Fibroblast of lung (primary cell): ENCODE results near the gene TUBB4B. TPM values are rescaled to one million over a fixed set of nuclear protein-coding genes. Genes with fewer than 3 reads are reported as not detected.

Experiments
- DNase-seq, 2 donors: peaks; one replicate each; pipeline versions ENCODE4 v3.0.0 to v3.0.0-alpha.2; 2010; ENCODE audit warnings: low read depth in 2 of 2
- H2AFZ ChIP-seq: 2 replicates; pipeline ENCODE4 v1.5.1; 2012; ENCODE audit warnings: low read length, control low read depth, inconsistent platforms
- H3K27ac ChIP-seq: 2 replicates; pipeline ENCODE4 v1.5.1; 2011; ENCODE audit warnings: low read length, control low read depth; ENCODE audit not compliant: insufficient read depth
- H3K27me3 ChIP-seq: 2 replicates; pipeline ENCODE4 v1.5.1; 2011; ENCODE audit warnings: mild to moderate bottlenecking, low read length; ENCODE audit not compliant: control insufficient read depth, insufficient read depth
- H3K36me3 ChIP-seq: 2 replicates; pipeline ENCODE4 v1.5.1; 2011; ENCODE audit warnings: low read length; ENCODE audit not compliant: control insufficient read depth, insufficient read depth
- H3K4me1 ChIP-seq: 2 replicates; pipeline ENCODE4 v1.5.1; 2011; ENCODE audit warnings: low read length; ENCODE audit not compliant: control insufficient read depth, insufficient read depth; ENCODE audit errors: extremely low read depth
- H3K4me2 ChIP-seq: 2 replicates; pipeline ENCODE4 v1.5.1; 2011; ENCODE audit warnings: low read length, control low read depth; ENCODE audit not compliant: insufficient read depth; ENCODE audit errors: extremely low read depth
- H3K4me3 ChIP-seq, 4 experiments: fragments of 200-600 bp in 1 of 4; sonication (generic) in 1 of 4; replicated peaks in 1 of 4; 2 replicates each; pipeline ENCODE4 v1.5.1; 2011 to 2016; ENCODE audit warnings: low read length in 4 of 4, low read depth in 3 of 4, mild to moderate bottlenecking in 3 of 4, control low read depth in 2 of 4, inconsistent platforms in 1 of 4, mixed read lengths in 1 of 4; ENCODE audit not compliant: insufficient read depth in 1 of 4; ENCODE audit errors: control extremely low read depth in 1 of 4
- H3K79me2 ChIP-seq: 2 replicates; pipeline ENCODE4 v1.5.1; 2012; ENCODE audit warnings: mild to moderate bottlenecking, low read length, inconsistent platforms; ENCODE audit not compliant: control insufficient read depth, insufficient read depth
- H3K9ac ChIP-seq: 2 replicates; pipeline ENCODE4 v1.5.1; 2011; ENCODE audit warnings: mild to moderate bottlenecking, low read length, control low read depth; ENCODE audit not compliant: insufficient read depth
- H3K9me3 ChIP-seq: 2 replicates; pipeline ENCODE4 v1.5.1; 2012; ENCODE audit warnings: low read depth, low read length; ENCODE audit not compliant: control insufficient read depth, insufficient read depth
- H4K20me1 ChIP-seq: 2 replicates; pipeline ENCODE4 v1.5.1; 2011; ENCODE audit warnings: low read length; ENCODE audit not compliant: control insufficient read depth, insufficient read depth; ENCODE audit errors: extremely low read depth
- EZH2 ChIP-seq: IDR thresholded peaks from 2 replicates; pipeline ENCODE4 v1.5.1; 2012; ENCODE audit warnings: low read length, control low read depth, mild to moderate bottlenecking; ENCODE audit errors: missing control alignments
- polyA minus RNA-seq: library from RNA; depleted of rRNA, polyadenylated mRNA; stranded (reverse); fragments of >200 nt; gene quantifications from 2 replicates; pipeline ENCODE4 v1.2.3, GENCODE V29; 2011; ENCODE audit warnings: low replicate concordance
- polyA plus RNA-seq, 2 donors: library from polyadenylated mRNA; depleted of rRNA in 1 of 2; stranded (reverse) in 1 of 2; unstranded in 1 of 2; fragments of >200 nt; gene quantifications; 2 replicates each; pipeline ENCODE4 v1.2.1, GENCODE V29; 2011 to 2012; ENCODE audit warnings: missing spikeins in 1 of 2
- total RNA-seq: library from RNA; depleted of rRNA; stranded (reverse); fragments of >200 nt; gene quantifications from 2 replicates; pipeline ENCODE4 v1.2.1, GENCODE V29; 2014
- TF ChIP-seq, protein P1 (sequence below), 2 donors: IDR thresholded peaks in 1 of 2; conservative IDR thresholded peaks in 1 of 2; 1 replicate in 1 of 2; 2 replicates in 1 of 2; pipeline ENCODE4 v1.5.1; 2011 to 2012; ENCODE audit warnings: low read length in 2 of 2, control low read depth in 1 of 2, inconsistent platforms in 1 of 2, low read depth in 1 of 2, mild to moderate bottlenecking in 1 of 2

Gene TUBB4B
- 106 and 111 TPM in 2 replicates for total RNA-seq
- 332 and 663 TPM in 2 replicates for polyA plus RNA-seq
- polyA plus RNA-seq (2012): 417 and 877 TPM in 2 replicates
- polyA minus RNA-seq: 443 and 880 TPM in 2 replicates

- Histone ChIP-seq H3K9me3 (no peaks in the 10 kb centered on the region), H3K9ac (peak within 1 kb of the TSS; percentile 89), H3K79me2 (peaks cover 38% of the 10 kb centered on the region), H3K27me3 (no peaks in the 10 kb centered on the region), H3K4me3 (peak within 1 kb of the TSS; percentile 72 to 98 (median 88)), H2AFZ (peak within 1 kb of the TSS; percentile 16), H4K20me1 (no peaks in the 10 kb centered on the region), H3K4me1 (peaks cover 6% of the 10 kb centered on the region), H3K4me2 (peak within 1 kb of the TSS; percentile 96), H3K27ac (peak within 1 kb of the TSS; percentile 95), H3K36me3 (peaks cover 18% of the 10 kb centered on the region)
- TF ChIP-seq, protein P1, sequence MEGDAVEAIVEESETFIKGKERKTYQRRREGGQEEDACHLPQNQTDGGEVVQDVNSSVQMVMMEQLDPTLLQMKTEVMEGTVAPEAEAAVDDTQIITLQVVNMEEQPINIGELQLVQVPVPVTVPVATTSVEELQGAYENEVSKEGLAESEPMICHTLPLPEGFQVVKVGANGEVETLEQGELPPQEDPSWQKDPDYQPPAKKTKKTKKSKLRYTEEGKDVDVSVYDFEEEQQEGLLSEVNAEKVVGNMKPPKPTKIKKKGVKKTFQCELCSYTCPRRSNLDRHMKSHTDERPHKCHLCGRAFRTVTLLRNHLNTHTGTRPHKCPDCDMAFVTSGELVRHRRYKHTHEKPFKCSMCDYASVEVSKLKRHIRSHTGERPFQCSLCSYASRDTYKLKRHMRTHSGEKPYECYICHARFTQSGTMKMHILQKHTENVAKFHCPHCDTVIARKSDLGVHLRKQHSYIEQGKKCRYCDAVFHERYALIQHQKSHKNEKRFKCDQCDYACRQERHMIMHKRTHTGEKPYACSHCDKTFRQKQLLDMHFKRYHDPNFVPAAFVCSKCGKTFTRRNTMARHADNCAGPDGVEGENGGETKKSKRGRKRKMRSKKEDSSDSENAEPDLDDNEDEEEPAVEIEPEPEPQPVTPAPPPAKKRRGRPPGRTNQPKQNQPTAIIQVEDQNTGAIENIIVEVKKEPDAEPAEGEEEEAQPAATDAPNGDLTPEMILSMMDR (conservative IDR thresholded peaks at IDR 0.05 in 1 of 2, IDR thresholded peaks at IDR 0.05 in 1 of 2; ENCODE audit: low read depth in 1 of 2, low read length in 2 of 2): no peak
- no peak for TF ChIP-seq EZH2
- peak; percentile 100 for DNase-seq
Measured at GRCh38 chr9:137240841-137241489, at the start of gene TUBB4B. TUBB4B (plus strand) TSS chr9:137241287; CDS start chr9:137241361, 74 bp downstream.

DNA sequence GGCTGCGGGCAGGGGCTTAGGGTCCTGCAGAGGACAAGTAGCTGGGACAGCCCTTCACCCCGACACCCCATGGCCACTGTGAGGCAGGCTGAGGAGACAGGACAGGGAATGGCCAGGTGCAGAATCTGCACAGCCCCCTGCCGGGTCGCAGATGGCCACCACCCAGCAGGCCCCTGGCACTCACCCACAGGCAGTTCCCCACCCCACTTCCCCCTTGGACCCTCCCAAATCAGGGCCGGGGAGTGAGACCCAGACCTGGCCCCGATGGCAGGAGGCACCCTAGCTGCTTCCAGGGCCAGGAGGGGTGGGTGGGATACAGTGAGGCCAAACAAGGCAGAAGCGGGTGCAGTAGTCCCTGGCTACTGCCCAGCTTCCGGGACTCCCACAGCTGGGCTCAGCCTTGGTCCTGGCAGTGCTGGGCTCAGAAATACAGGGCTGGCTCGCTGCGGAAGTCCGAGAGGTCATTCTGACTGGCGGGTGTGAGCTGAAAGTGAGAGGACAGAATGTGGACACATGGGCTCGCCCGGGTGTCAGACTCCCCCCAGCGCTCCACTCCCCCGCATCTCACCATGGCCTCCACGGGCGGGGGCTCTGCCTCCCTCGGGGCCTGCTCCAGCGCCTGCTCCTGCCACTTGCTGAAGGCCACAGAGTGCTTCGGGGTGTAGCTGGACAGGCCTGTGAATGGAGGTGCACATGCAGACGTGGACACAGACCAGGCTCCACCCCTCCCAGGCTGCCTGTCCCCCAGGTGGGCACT is 49.2 kb upstream of the TUBB4B start:
- TF ChIP-seq EZH2: no peak
- TF ChIP-seq, protein P1 (conservative IDR thresholded peaks at IDR 0.05 in 1 of 2, IDR thresholded peaks at IDR 0.05 in 1 of 2; ENCODE audit: low read depth in 1 of 2, low read length in 2 of 2): no peak
- Histone ChIP-seq H3K4me2 (no peak overlapping the region), H3K27ac (no peak overlapping the region), H3K36me3 (peaks cover 15% of the 10 kb centered on the region), H3K27me3 (no peaks in the 10 kb centered on the region), H3K9ac (no peak overlapping the region), H3K4me3 (no peak overlapping the region), H3K4me1 (peaks cover 17% of the 10 kb centered on the region), H3K79me2 (peaks cover 36% of the 10 kb centered on the region), H3K9me3 (no peaks in the 10 kb centered on the region), H2AFZ (no peak overlapping the region), H4K20me1 (no peaks in the 10 kb centered on the region)
- no peak for DNase-seq

GRCh38 chr9:137192448-137192780 is 48.7 kb upstream of the TUBB4B start:
- no peak for DNase-seq
- TF ChIP-seq, protein P1 (conservative IDR thresholded peaks at IDR 0.05 in 1 of 2, IDR thresholded peaks at IDR 0.05 in 1 of 2; ENCODE audit: low read depth in 1 of 2, low read length in 2 of 2): no peak
- no peak for TF ChIP-seq EZH2
- peaks cover 12% of the 10 kb centered on the region for H3K4me1 ChIP-seq
- H3K9me3 ChIP-seq: no peaks in the 10 kb centered on the region
- no peak overlapping the region for H3K27ac ChIP-seq
- H3K27me3 ChIP-seq: no peaks in the 10 kb centered on the region
- no peak overlapping the region for H2AFZ ChIP-seq
- H4K20me1 ChIP-seq: no peaks in the 10 kb centered on the region
- H3K36me3 ChIP-seq: peaks cover 15% of the 10 kb centered on the region
- H3K79me2 ChIP-seq: peaks cover 30% of the 10 kb centered on the region
- no peak overlapping the region for H3K9ac ChIP-seq
- H3K4me2 ChIP-seq: no peak overlapping the region
- H3K4me3 ChIP-seq: no peak overlapping the region
